G401 (cell line): ENCODE measurements around the gene PALS2. TPM values are rescaled to one million over a fixed set of nuclear protein-coding genes. Genes with fewer than 3 reads are reported as not detected.

Source experiments
- total RNA-seq: library from RNA; depleted of rRNA; stranded (reverse); fragments of >200 nt; shearing (Covaris generic); gene quantifications from 2 replicates; pipeline ENCODE4 v1.2.3, GENCODE V29; 2014; rRNA removed

The PALS2 gene
- total RNA-seq, 1 experiment from 2014 or later = 15.5 TPM

Other genes starting within 250 kb of the PALS2 start
- 1.3 and 4.8 TPM in 2 replicates for gene GSDME, start 184.0 kb downstream of the PALS2 start, total RNA-seq